GM12891 (cell line): Measurements from ENCODE around the gene SCP2.

Experiments
- POLR2A ChIP-seq: IDR thresholded peaks from 2 replicates; pipeline ENCODE4 v1.6.1; 2011; ENCODE audit warnings: low read depth, low read length, control low read depth
- TAF1 ChIP-seq: IDR thresholded peaks from 2 replicates; pipeline ENCODE4 v1.6.1; 2011; ENCODE audit warnings: low read depth, low read length, control low read depth

- TF ChIP-seq POLR2A (no peak), TAF1 (no peak)
These were observed 142.7 kb downstream of the SCP2 start for GRCh38 chr1:53069663-53070327.
